B cell (primary cell): Measurements from ENCODE around the gene ENO3. TPM values are rescaled to one million over a fixed set of nuclear protein-coding genes. Genes with fewer than 3 reads are reported as not detected.
A peak's percentile ranks its signal among the peaks of the same experiment; 100 is the strongest.

ENCODE experiments used
- ATAC-seq: fragments of 200-7000 bp; cut with Tn5 transposase; one replicate; pipeline ENCODE4 v1.10.0; 2021; ENCODE audit warnings: low read depth, mild to moderate bottlenecking, moderate number of reproducible peaks, moderate library complexity
- CTCF ChIA-PET: fragments of 350-600 bp; sonication (Branson Sonifier 250); formaldehyde crosslinking; loops from one replicate; lab custom pipeline; 2021; ENCODE audit warnings: antibody characterized with exemption, inconsistent platforms; lab: Charles Lee
- POLR2A ChIA-PET: fragments of 350-600 bp; sonication (Branson Sonifier 250); formaldehyde crosslinking; loops from one replicate; lab custom pipeline; 2021; ENCODE audit warnings: antibody characterized with exemption; lab: Charles Lee
- DNase-seq: peaks from one replicate; pipeline ENCODE4 v3.0.0; 2013
- H2AFZ ChIP-seq: 2 replicates; pipeline ENCODE4 v1.6.1; 2012; ENCODE audit warnings: mild to moderate bottlenecking, low read depth, low read length; ENCODE audit not compliant: insufficient read depth, poor library complexity, severe bottlenecking
- H3K27ac ChIP-seq, 2 donors: 1 replicate in 1 of 2; 2 replicates in 1 of 2; pipeline ENCODE4 v1.5.1; 2012 to 2013; ENCODE audit warnings: low read length in 2 of 2, mild to moderate bottlenecking in 2 of 2, moderate library complexity in 1 of 2
- H3K27me3 ChIP-seq, 4 experiments: fragments of 200-600 bp in 1 of 4; sonication (generic) in 1 of 4; replicated peaks in 1 of 4; 1 replicate in 2 of 4; 2 replicates in 2 of 4; pipeline versions ENCODE4 v1.6.1 to v1.7.0; 2013 to 2016; ENCODE audit warnings: low read length in 3 of 4, mild to moderate bottlenecking in 2 of 4, mixed read lengths in 1 of 4, moderate library complexity in 1 of 4; ENCODE audit not compliant: insufficient read depth in 4 of 4, control insufficient read depth in 3 of 4; ENCODE audit errors: control extremely low read depth in 1 of 4
- H3K36me3 ChIP-seq, 2 experiments: replicated peaks in 1 of 2; 1 replicate in 1 of 2; 2 replicates in 1 of 2; pipeline versions ENCODE4 v1.6.1 to v1.7.1; 2013; ENCODE audit warnings: low read length in 1 of 2; ENCODE audit not compliant: insufficient read depth in 2 of 2, control insufficient read depth in 1 of 2; ENCODE audit errors: control extremely low read depth in 1 of 2, extremely low read depth in 1 of 2
- H3K4me1 ChIP-seq, 2 donors: fragments of 200-600 bp in 1 of 2; sonication (generic) in 1 of 2; 1 replicate in 1 of 2; 2 replicates in 1 of 2; pipeline versions ENCODE4 v1.5.1 to v1.6.1; 2013 to 2017; ENCODE audit warnings: low read length in 2 of 2; ENCODE audit not compliant: control insufficient read depth in 2 of 2, insufficient read depth in 2 of 2
- H3K4me2 ChIP-seq: replicated peaks from 2 replicates; pipeline ENCODE3; 2012; ENCODE audit warnings: mild to moderate bottlenecking, low read depth, low read length; ENCODE audit not compliant: poor library complexity, severe bottlenecking
- H3K4me3 ChIP-seq, 5 experiments: fragments of 200-600 bp in 1 of 5; sonication (generic) in 1 of 5; 1 replicate in 3 of 5; 2 replicates in 2 of 5; pipeline versions ENCODE4 v1.5.1 to v1.7.0; 2011 to 2016; ENCODE audit warnings: low read length in 4 of 5, mild to moderate bottlenecking in 4 of 5, low read depth in 2 of 5, control low read depth in 1 of 5, moderate library complexity in 1 of 5; ENCODE audit not compliant: insufficient read depth in 1 of 5; ENCODE audit errors: control extremely low read depth in 1 of 5, extremely low read depth in 1 of 5
- H3K79me2 ChIP-seq: fragments of 200-600 bp; sonication (generic); one replicate; pipeline ENCODE4 v1.6.0; 2016; ENCODE audit warnings: low read length; ENCODE audit not compliant: control insufficient read depth, insufficient read depth
- H3K9ac ChIP-seq: fragments of 200-600 bp; sonication (generic); 2 replicates; pipeline ENCODE4 v1.6.1; 2017; ENCODE audit warnings: mild to moderate bottlenecking, low read length, moderate library complexity
- H3K9me3 ChIP-seq, 3 donors: one replicate each; pipeline versions ENCODE4 v1.6.1 to v1.7.1; 2013; ENCODE audit warnings: low read length in 2 of 3; ENCODE audit not compliant: control insufficient read depth in 2 of 3, insufficient read depth in 1 of 3; ENCODE audit errors: control extremely low read depth in 1 of 3
- H4K20me1 ChIP-seq: 2 replicates; pipeline ENCODE4 v1.6.0; 2012; ENCODE audit warnings: mild to moderate bottlenecking, low read length; ENCODE audit not compliant: insufficient read depth, control insufficient read depth, poor library complexity, severe bottlenecking
- H3K27ac Mint-ChIP-seq: one replicate; pipeline ENCODE4 v1.8.0; 2021; ENCODE audit warnings: mixed read lengths
- H3K27me3 Mint-ChIP-seq: one replicate; pipeline ENCODE4 v1.8.0; 2021; ENCODE audit warnings: mixed read lengths
- H3K4me1 Mint-ChIP-seq: one replicate; pipeline ENCODE4 v1.8.0; 2021; ENCODE audit warnings: mixed read lengths
- H3K4me3 Mint-ChIP-seq: one replicate; pipeline ENCODE4 v1.8.0; 2021; ENCODE audit warnings: mixed read lengths
- H3K9me3 Mint-ChIP-seq: one replicate; pipeline ENCODE4 v1.8.0; 2022; ENCODE audit warnings: mixed read lengths; ENCODE audit not compliant: insufficient read depth
- EZH2 ChIP-seq: IDR thresholded peaks from 2 replicates; pipeline ENCODE4 v1.6.1; 2012; ENCODE audit warnings: borderline replicate concordance, low read depth, mild to moderate bottlenecking, moderate library complexity, low read length; ENCODE audit not compliant: insufficient read depth, poor library complexity, severe bottlenecking
- WGBS: methylation state at CpG from one replicate; pipeline ENCODE4 v1.1.5; 2013; ENCODE audit warnings: missing lambda C conversion rate; ENCODE audit not compliant: insufficient coverage; 5-methylcytosine and 5-hydroxymethylcytosine counted together
- intact Hi-C: fragments of 100-400 bp; cut with micrococcal nuclease; formaldehyde crosslinking; loops from one replicate; pipeline ENCODE4 v1.10.0; 2022
- polyA plus RNA-seq: library from polyadenylated mRNA; depleted of rRNA; stranded (reverse); fragments of >200 nt; gene quantifications from 2 replicates; pipeline ENCODE4 v1.2.3, GENCODE V29; 2012
- total RNA-seq, 2 donors: library from RNA; stranded (reverse); fragments of 120-200 nt in 1 of 2; gene quantifications; 1 replicate in 1 of 2; 2 replicates in 1 of 2; pipeline versions ENCODE4 v1.2.3 to v1.2.4, GENCODE V29; 2013 to 2022
- TF ChIP-seq, protein P1 (sequence below): fragments of 200-600 bp; IDR thresholded peaks from one replicate; pipeline ENCODE4 v1.8.0; 2022; ENCODE audit warnings: antibody characterized with exemption, mild to moderate bottlenecking

Gene ENO3
- total and polyA plus RNA-seq, 2 donors (not counting 1 experiment from before 2014, with no cell fraction given) = 34.8 to 50.1 TPM

GRCh38 chr17:4928881-4929280, 22.0 kb upstream of the ENO3 start:
- WGBS = 98% methylated on average over 7 of the region's 18 CpGs
- no peak for DNase-seq
- Histone ChIP-seq H3K27me3 (peaks cover 0 to 12% (median 3%) of the 10 kb centered on the region in 4 experiments), H3K9ac (no peak overlapping the region), H3K36me3 (no peaks in the 10 kb centered on the region), H3K9me3 (no peaks in the 10 kb centered on the region), H3K4me3 (no peak overlapping the region), H3K27ac (no peak overlapping the region), H3K4me2 (no peak overlapping the region), H2AFZ (no peak overlapping the region), H3K4me1 (peaks cover 6 to 10% of the 10 kb centered on the region in 2 donors), H3K79me2 (no peaks in the 10 kb centered on the region), H4K20me1 (no peaks in the 10 kb centered on the region)
- POLR2A ChIA-PET = no interaction called here
- Mint-ChIP-seq H3K27ac (no peak overlapping the region), H3K27me3 (peaks cover 8% of the 10 kb centered on the region), H3K4me1 (peaks cover 17% of the 10 kb centered on the region), H3K9me3 (no peaks in the 10 kb centered on the region), H3K4me3 (no peak overlapping the region)
- CTCF ChIA-PET = no interaction called here
- ATAC-seq = no peak
- intact Hi-C loops = no loop called here
- TF ChIP-seq, protein P1, sequence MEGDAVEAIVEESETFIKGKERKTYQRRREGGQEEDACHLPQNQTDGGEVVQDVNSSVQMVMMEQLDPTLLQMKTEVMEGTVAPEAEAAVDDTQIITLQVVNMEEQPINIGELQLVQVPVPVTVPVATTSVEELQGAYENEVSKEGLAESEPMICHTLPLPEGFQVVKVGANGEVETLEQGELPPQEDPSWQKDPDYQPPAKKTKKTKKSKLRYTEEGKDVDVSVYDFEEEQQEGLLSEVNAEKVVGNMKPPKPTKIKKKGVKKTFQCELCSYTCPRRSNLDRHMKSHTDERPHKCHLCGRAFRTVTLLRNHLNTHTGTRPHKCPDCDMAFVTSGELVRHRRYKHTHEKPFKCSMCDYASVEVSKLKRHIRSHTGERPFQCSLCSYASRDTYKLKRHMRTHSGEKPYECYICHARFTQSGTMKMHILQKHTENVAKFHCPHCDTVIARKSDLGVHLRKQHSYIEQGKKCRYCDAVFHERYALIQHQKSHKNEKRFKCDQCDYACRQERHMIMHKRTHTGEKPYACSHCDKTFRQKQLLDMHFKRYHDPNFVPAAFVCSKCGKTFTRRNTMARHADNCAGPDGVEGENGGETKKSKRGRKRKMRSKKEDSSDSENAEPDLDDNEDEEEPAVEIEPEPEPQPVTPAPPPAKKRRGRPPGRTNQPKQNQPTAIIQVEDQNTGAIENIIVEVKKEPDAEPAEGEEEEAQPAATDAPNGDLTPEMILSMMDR = no peak
- TF ChIP-seq EZH2 = no peak

DNA sequence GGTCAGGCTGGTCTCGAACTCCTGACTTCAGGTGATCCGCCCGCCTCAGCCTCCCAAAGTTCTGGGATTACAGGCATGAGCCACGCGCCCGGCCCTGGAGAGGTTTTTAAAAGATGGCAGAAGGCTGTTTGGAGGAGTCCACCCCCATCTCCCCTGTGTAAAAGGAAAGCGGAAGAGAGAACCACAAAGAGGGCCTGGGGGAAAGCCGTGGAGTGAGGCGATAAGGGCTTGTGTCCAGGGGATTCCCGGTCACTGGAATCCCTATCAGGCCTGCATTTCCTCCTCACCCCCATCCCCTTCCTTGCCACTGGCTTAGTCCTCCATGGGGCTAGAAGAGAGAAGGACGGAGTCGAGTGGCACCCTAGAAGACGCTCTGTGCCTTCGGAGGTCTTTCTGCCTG, 19.0 kb upstream of the ENO3 start, which contains the start of gene GP1BA:
TSS of gene GP1BA (plus strand) at position 315 of the 400 bp plus-strand sequence. CDS start 328 bp downstream, outside the sequence.
- Histone ChIP-seq H3K27ac (no peak within 1 kb of the TSS), H3K4me1 (peaks cover 11 to 17% of the 10 kb centered on the region in 2 donors), H3K79me2 (no peaks in the 10 kb centered on the region), H2AFZ (no peak within 1 kb of the TSS), H3K4me3 (no peak within 1 kb of the TSS), H3K4me2 (peak within 1 kb of the TSS; percentile 20), H3K9me3 (no peaks in the 10 kb centered on the region), H3K36me3 (peaks cover 0 to 6% of the 10 kb centered on the region in 2 experiments), H3K9ac (no peak within 1 kb of the TSS), H3K27me3 (peaks cover 0 to 16% (median 3%) of the 10 kb centered on the region in 4 experiments), H4K20me1 (no peaks in the 10 kb centered on the region)
- ChIA-PET POLR2A (no interaction called here), CTCF (no interaction called here)
- WGBS = 51% methylated on average over 10 of the region's 14 CpGs
- H3K4me1 Mint-ChIP-seq = peaks cover 25% of the 10 kb centered on the region
- DNase-seq (peak; percentile 33), ATAC-seq (no peak)
- no peak within 1 kb of the TSS for H3K27ac Mint-ChIP-seq
- TF ChIP-seq, protein P1 = no peak
- no peak for TF ChIP-seq EZH2
- no peaks in the 10 kb centered on the region for H3K9me3 Mint-ChIP-seq
- H3K27me3 Mint-ChIP-seq = peaks cover 15% of the 10 kb centered on the region
- no peak within 1 kb of the TSS for H3K4me3 Mint-ChIP-seq
- intact Hi-C loops = no loop called here
